Right lobe of liver (tissue), 6 donors: ENCODE results near the gene TMEM178A. TPM values are rescaled to one million over a fixed set of nuclear protein-coding genes. Genes with fewer than 3 reads are reported as not detected.
A peak's percentile ranks its signal among the peaks of the same experiment; 100 is the strongest.

ENCODE experiments used
- ATAC-seq, 4 donors: fragments of 200-7000 bp; cut with Tn5 transposase; one replicate each; pipeline ENCODE4 v1.9.1; 2020; ENCODE audit warnings: mild to moderate bottlenecking in 4 of 4, moderate library complexity in 4 of 4
- DNase-seq, 3 donors: peaks; one replicate each; pipeline ENCODE4 v3.0.0-alpha.2; 2020
- H3K27ac ChIP-seq, 3 donors: fragments of 200-600 bp; one replicate each; pipeline ENCODE4 v1.8.0; 2022
- H3K27me3 ChIP-seq, 2 donors: fragments of 200-600 bp; one replicate each; pipeline ENCODE4 v1.8.0; 2022
- H3K36me3 ChIP-seq, 4 donors: fragments of 200-600 bp; sonication (generic) in 1 of 4; one replicate each; pipeline versions ENCODE4 v1.5.1 to v1.8.0; 2017 to 2022; ENCODE audit warnings: control low read depth in 1 of 4
- H3K4me1 ChIP-seq, 4 donors: fragments of 200-600 bp; sonication (generic) in 1 of 4; one replicate each; pipeline versions ENCODE4 v1.5.1 to v1.8.0; 2017 to 2022; ENCODE audit warnings: control low read depth in 1 of 4
- H3K4me3 ChIP-seq, 3 donors: fragments of 200-600 bp; one replicate each; pipeline ENCODE4 v1.8.0; 2022
- H3K9me3 ChIP-seq, 4 donors: fragments of 200-600 bp; sonication (generic) in 1 of 4; one replicate each; pipeline versions ENCODE4 v1.5.1 to v1.8.0; 2017 to 2022; ENCODE audit warnings: control low read depth in 1 of 4
- POLR2A ChIP-seq: fragments of 450-650 bp; IDR thresholded peaks from one replicate; pipeline ENCODE4 v1.6.1; 2017; ENCODE audit warnings: antibody characterized with exemption, mild to moderate bottlenecking
- WGBS: methylation state at CpG from one replicate; pipeline ENCODE4 v1.1.6; 2018; ENCODE audit warnings: low coverage, low lambda C conversion rate; ENCODE audit not compliant: insufficient coverage; ENCODE audit errors: missing lambda C conversion rate; 5-methylcytosine and 5-hydroxymethylcytosine counted together
- intact Hi-C, 2 donors: fragments of 100-400 bp; cut with DNase I; formaldehyde crosslinking; loops; one replicate each; pipeline versions ENCODE4 v1.11.2 to v1.14.1; 2022
- total RNA-seq, 6 experiments: library from RNA; depleted of rRNA in 2 of 6; stranded (reverse); fragments of >200 nt in 2 of 6; fragmentation: NEBNext Ultra II Directional in 3 of 6; extraction: Animal tissue kit (Norgen Biotek cat#: 25700) in 3 of 6; gene quantifications; one replicate each; pipeline versions ENCODE4 v1.1.0 to v1.2.4, GENCODE V29; 2016 to 2023
- TF ChIP-seq, protein P1 (sequence below), 4 donors: fragments of 200-600 bp in 3 of 4; fragments of 450-650 bp in 1 of 4; IDR thresholded peaks; one replicate each; pipeline versions ENCODE4 v1.5.1 to v1.8.0; 2016 to 2022; ENCODE audit warnings: antibody characterized with exemption in 4 of 4, mild to moderate bottlenecking in 2 of 4
- donor health status: DM: no; HTN: yes; CAD: no.
- donor health status: DM: no; HTN: no; CAD: no.
- donor health status: DM: no; HTN: no; CAD: no.
- donor health status: DM: no; HTN: yes; CAD: no.
- donor health status: DM: no; HTN: yes; CAD: no.

Gene TMEM178A
- total RNA-seq, 6 experiments from 2014 or later = 0.25 to 1.7 (median 1.4) TPM; not detected in 1

DNA sequence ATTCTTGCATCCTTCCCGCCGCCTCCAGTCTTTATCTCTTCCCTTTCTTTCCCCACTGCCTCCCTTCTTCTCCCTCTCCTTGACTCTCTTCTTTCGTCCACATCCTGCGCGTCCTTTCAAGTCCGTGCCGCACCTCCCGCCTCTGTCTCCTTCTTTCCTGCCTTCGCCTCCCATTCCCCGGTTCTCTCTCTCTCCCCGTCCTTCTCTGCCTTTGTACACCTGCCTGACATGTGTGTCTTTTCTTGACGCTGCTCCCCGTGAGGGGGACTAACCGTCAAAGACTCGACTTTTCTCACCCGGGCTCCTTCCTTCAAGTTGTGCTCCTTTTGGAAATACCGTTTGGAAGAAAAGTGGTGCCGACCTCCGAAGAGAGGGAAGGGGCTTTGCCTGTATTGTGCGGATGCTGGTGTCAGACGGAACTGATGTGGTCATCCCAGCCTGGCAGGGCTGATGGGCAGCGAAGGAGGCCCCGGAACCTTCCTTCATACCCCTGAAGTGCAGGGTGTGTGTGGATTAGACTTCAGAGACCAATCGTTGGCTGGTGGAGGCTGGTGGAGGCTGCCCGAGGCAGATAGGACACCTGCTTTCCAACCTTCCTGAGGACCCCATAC is 879 bp downstream of the TMEM178A start:
- peaks cover 0 to 11% (median 0%) of the 10 kb centered on the region in 4 donors for H3K4me1 ChIP-seq
- no peaks in the 10 kb centered on the region for H3K36me3 ChIP-seq
- intact Hi-C loops = no loop called here
- H3K27ac ChIP-seq = no peak overlapping the region
- peaks cover 7 to 18% of the 10 kb centered on the region in 2 donors for H3K27me3 ChIP-seq
- H3K4me3 ChIP-seq = peak overlapping the region in 2 of 3 donors; percentile 40 to 54
- TF ChIP-seq, protein P1, sequence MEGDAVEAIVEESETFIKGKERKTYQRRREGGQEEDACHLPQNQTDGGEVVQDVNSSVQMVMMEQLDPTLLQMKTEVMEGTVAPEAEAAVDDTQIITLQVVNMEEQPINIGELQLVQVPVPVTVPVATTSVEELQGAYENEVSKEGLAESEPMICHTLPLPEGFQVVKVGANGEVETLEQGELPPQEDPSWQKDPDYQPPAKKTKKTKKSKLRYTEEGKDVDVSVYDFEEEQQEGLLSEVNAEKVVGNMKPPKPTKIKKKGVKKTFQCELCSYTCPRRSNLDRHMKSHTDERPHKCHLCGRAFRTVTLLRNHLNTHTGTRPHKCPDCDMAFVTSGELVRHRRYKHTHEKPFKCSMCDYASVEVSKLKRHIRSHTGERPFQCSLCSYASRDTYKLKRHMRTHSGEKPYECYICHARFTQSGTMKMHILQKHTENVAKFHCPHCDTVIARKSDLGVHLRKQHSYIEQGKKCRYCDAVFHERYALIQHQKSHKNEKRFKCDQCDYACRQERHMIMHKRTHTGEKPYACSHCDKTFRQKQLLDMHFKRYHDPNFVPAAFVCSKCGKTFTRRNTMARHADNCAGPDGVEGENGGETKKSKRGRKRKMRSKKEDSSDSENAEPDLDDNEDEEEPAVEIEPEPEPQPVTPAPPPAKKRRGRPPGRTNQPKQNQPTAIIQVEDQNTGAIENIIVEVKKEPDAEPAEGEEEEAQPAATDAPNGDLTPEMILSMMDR (IDR thresholded peaks at IDR 0.05) = no peak
- no peak for TF ChIP-seq POLR2A
- no peak for DNase-seq
- peak in 2 of 4 donors; percentile 12 to 13 for ATAC-seq
- H3K9me3 ChIP-seq = no peaks in the 10 kb centered on the region
- WGBS = 4% methylated on average over 20 of the region's 25 CpGs

DNA sequence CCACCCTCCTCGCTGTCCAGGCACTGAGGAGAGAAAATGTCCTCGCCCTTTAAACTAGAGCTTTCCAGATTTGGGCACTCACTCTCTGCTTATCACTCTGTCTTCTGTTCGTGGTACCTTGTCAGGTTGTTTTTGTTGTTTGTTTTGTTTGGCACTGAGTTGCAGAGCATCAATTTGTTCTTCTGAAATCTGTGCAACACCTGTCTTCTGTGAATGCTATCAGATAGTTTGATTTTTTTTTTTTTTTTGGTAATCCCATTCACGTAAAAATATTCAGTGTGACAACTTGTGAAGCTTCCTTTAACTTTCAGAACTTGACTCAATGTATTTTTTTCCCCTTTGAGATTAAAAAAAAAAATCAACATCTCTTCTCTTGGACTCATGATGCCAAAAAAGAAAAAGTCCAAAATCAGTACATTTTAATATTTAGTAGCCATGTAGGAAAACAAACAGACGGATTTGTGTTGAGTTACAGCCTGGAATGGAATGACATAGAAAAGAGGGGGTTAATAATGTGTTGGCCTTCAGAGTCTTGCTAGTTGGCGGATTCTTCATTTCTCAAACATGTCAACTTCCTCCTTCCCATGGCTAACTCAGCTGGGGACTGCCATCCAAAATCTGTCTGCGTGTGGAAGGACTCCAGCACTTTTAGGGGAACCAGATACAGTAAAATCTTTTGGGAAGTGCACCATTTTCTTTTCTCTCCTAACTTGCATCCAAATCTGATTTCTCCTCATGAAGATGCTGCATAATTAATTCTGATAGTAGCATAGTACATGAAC is 1.6 kb downstream of the TMEM178A start:
- ATAC-seq = no peak

DNA sequence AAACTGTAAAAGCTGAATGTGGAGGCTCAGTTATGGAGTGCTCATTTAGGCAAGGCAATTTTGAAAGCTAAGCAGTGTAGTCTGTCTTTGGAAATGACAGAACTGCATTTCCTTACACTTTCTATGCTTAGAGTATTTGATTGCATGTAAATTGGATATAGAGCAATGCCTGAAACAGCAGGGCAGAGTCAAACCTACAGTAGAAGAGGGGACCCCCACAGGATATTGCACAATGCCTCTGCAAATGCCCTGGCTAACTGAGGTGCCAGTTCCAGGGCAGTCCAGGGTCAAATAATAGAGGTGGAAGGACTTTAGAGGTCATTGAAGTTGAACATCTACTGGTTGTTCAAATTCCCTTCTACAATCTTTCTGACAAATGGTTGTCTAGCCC is 2.2 kb downstream of the TMEM178A start:
- Histone ChIP-seq H3K27me3 (peaks cover 7 to 18% of the 10 kb centered on the region in 2 donors), H3K27ac (no peak overlapping the region), H3K36me3 (no peaks in the 10 kb centered on the region), H3K4me1 (peaks cover 0 to 11% (median 0%) of the 10 kb centered on the region in 4 donors), H3K9me3 (no peaks in the 10 kb centered on the region), H3K4me3 (no peak overlapping the region)
- intact Hi-C loops = no loop called here
- ATAC-seq (no peak), DNase-seq (no peak)
- TF ChIP-seq POLR2A = no peak
- TF ChIP-seq, protein P1 (IDR thresholded peaks at IDR 0.05) = no peak

More for the DNA sequence above, 1.6 kb downstream of the TMEM178A start:
- Histone ChIP-seq H3K9me3 (no peaks in the 10 kb centered on the region), H3K4me1 (peaks cover 0 to 11% (median 0%) of the 10 kb centered on the region in 4 donors), H3K27me3 (peaks cover 7 to 18% of the 10 kb centered on the region in 2 donors), H3K4me3 (no peak overlapping the region), H3K27ac (no peak overlapping the region), H3K36me3 (no peaks in the 10 kb centered on the region)
- intact Hi-C loops = no loop called here
- WGBS = 67% methylated on average over 5 of the region's 7 CpGs
- TF ChIP-seq, protein P1 (IDR thresholded peaks at IDR 0.05) = no peak
- TF ChIP-seq POLR2A = no peak
- no peak for DNase-seq

DNA sequence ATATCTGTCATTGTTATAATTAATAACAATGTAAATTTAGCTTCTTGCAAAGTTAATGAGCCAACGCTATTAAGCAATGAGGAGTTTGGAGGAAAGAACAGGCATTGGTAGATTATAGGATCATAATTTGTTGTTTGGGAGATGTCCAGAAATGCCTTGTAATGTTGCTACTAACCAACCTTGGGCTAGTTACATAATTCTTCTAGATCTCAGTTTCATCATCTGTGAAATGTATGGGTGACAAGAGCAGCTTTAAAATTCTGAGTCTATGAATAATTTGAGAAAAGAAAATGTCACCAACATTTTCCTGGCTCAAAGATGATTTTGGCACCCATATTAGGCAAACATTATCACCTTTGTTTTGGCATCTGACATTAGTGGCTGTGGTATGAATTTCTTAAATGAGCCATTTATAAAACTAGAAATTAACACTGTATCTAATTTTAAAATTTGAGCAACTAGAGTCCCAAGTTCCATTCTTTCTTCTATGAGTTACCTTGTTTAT is 2.9 kb downstream of the TMEM178A start:
- Histone ChIP-seq H3K9me3 (no peaks in the 10 kb centered on the region), H3K4me3 (no peak overlapping the region), H3K27me3 (peaks cover 7 to 18% of the 10 kb centered on the region in 2 donors), H3K4me1 (peaks cover 0 to 11% (median 0%) of the 10 kb centered on the region in 4 donors), H3K27ac (no peak overlapping the region), H3K36me3 (no peaks in the 10 kb centered on the region)
- 84% methylated on average over 1 of the region's 1 CpG for WGBS
- TF ChIP-seq, protein P1 (IDR thresholded peaks at IDR 0.05) = no peak
- no peak for TF ChIP-seq POLR2A
- ATAC-seq = no peak
- DNase-seq = no peak
- intact Hi-C loops = no loop called here
